ENCODE data around the gene ACAD9.
"Not testable (repeated sequence)": the region's sequence is repeated elsewhere in the genome, so short reads cannot be mapped to it uniquely, and the experiment has no call there.

ACAD9 gene

GRCh38 chr3:128879125-128879969 lies at the start of gene ACAD9:
TSS of gene ACAD9 (plus strand) at chr3:128879620. CDS start at chr3:128879692, 72 bp downstream.
- DNase-seq = peak; percentile 95

GRCh38 chr3:128829925-128830625 lies 49.3 kb upstream of the ACAD9 start:
- not testable (repeated sequence) for DNase-seq

DNA sequence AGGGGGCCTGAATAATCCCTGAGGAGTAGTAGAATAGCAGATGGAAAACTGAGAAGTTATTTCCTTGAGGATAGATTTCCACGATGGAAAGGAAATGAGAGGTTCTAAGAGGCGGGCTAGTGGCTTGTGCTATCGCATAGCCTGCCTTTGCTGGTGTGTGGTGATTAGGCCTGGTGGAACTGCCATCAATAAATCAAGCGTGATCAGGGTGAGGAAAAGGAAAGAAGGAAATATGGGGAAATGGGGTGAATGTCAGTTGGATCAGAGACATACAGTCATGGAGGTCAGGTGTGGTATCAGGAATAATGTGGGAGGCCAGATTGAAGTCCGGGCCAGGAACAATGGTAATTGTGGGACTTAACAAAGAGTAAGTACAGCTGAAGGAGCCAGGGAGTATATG lies 48.7 kb upstream of the ACAD9 start:
- DNase-seq = not testable (repeated sequence)

GRCh38 chr3:128832979-128833378 lies 46.4 kb upstream of the ACAD9 start:
- not testable (repeated sequence) for DNase-seq

- DNase-seq = no peak
These were observed 44.3 kb upstream of the ACAD9 start for GRCh38 chr3:128835096-128835495.

DNA sequence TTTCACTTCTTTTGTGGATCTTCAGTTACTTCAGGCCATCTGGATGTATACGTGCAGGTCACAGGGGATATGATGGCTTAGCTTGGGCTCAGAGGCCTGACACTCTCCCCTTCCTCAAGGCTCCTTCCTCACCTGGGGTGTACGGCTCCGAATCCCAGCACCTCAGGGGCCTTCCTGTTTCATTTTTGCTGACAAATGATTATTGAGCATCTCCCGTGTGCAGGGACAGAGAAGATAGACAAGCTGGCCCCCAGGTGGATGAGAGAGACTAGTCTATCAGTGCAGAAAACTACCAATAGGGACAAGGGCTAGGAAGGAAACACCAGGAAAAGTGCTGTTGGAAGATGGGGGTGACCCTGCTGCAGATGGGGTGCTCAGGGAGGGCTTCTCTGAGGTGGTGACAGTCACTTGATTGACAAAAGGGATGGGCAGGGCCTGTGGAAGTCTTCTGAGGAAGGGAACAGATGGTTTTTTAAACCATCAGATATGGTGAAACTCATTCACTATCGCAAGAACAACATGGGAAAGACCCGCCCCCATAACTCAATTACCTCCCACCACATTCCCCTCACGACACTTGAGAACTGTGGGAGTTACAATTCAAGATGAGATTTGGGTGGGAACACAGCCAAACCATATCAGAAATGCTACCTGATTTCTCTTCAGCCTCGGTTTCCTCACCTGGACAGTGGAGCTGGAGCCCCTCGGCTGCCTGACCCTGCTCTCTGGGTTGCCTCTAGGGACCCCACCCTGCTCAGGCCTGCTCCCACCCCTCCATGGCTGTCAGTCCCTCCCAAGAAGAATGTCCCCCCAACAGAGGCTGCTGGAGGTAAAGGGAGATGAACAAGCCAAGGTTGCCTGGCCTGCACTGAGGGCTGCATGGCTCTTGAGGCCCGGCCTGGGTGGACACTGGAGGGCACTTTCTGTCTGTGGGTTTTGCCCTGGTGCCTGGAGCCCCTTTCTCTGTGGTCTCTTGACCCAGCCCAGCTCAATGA lies 37.2 kb upstream of the ACAD9 start:
- DNase-seq = no peak

- no peak for DNase-seq
These were observed 34.9 kb upstream of the ACAD9 start for GRCh38 chr3:128844502-128844901.

DNA sequence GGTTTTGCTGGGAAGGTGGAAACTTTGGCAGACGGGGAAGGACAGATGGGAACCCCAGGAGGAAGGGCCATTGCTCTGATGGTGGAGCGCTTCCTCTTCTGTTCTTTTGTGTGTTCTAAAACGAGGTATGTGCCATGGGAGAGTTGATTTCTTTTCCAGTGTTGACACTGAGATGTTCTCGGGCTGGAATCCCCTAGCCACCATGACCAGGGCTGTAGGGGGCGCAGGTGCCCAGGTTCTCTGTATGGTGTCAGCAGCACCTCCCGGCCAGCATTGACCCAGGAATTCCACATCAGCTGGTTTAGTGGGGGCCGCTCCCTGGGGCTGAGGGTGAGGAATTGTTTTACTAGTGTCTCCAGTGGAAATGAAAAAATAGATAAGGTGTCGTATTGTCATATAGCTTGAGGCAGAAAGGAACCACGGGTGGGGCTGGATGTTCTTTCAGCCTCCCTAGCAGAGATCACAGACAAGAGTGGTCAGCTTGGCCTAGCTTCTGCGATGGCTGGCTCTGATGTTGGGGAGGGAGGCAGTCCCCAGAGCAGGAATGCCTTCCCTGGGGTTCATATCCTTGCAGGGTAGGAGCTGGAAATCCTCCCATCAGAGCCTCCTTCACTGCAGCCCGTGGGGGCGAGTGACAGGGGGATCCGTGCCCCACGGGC lies 34.2 kb upstream of the ACAD9 start:
- no peak for DNase-seq

DNA sequence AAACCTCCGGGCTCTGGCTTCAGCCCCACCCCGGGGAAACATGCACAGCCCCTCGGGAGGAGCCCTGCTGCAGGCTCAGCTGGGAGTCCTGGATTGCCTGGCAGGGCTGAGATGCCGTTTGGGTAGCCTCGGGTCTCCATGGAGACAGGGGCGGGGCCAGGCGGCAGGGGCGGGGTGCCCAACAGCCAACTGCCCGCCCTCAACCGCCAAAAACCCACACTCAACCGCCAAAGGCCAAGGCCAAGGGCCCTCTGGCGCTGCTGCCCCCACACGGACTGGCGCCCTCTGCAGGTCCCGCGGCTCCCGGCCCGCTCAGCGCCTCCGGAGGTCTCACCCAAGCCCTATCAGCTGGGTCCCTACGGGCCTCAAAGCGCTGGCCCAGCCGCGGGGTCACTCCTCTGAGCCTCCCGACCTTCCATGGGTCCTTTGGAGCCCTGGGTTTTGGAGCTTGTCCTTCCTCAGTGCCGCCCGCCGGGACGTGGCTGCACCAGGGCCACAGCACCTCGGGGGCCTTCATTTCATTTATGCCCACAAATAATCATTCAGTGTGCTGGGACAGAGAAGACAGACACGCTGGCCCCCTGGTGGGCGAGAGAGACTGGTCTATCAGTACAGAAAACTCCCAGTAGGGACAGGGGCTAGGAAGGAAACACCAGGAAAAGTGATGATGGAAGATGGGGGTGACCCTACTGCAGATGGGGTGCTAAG lies 33.5 kb upstream of the ACAD9 start:
- DNase-seq = peak; percentile 74

- no peak for DNase-seq
These were observed 32.9 kb upstream of the ACAD9 start for GRCh38 chr3:128846486-128846891.

DNA sequence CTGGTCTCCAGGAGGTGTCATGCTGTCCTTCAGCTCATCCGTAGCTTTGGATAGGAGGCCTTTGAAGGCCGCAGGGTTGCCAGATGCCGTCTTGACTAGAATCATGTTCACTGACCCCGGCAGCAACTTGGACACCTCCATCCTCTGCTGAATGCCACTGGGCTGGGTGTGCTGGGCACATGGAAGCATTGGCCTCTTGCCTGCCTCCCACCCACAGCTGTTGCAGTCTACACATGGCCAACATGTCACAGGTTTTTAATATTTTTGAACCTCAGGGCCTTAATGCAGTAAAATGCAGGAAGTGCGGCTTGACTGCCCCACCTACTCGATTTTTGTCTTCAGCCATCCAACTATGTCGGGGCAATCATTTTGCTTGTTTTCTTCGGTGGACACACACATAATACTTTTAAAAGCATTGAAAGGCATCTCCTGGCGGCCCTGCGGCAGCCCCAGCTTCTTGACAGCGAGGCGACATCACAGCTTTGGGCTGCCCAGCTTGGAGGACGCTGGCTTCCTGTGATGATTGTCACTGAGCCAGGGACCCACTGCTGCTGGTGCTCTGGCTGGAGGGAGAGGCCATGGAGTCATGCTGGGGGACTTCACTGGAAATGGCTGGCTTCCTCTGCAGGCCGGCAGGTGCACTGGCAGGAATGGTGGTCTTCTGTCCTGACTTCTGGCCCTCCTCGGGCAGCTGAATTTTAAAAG lies 31.6 kb upstream of the ACAD9 start:
- no peak for DNase-seq

DNA sequence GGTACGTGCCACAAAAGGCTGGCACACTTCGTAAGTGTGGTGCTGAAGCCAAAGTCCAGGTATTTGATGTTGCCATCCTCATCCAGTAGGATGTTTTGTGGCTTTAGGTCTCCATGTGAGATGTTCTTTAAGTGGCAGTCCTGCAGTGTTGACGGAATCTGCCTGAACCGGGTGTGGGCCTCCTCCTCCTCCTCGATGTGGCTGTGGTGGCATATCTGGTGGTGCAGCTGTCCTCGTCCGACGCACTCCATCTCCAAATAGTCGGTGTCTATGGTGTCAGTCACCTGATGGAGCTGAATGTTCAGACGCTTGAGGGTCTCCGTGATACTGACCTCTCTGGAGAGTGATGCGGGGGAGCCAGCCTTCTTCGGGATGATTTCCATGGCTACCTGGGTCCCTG lies 30.5 kb upstream of the ACAD9 start:
- no peak for DNase-seq

GRCh38 chr3:128849911-128850455 lies 29.4 kb upstream of the ACAD9 start:
- no peak for DNase-seq

DNA sequence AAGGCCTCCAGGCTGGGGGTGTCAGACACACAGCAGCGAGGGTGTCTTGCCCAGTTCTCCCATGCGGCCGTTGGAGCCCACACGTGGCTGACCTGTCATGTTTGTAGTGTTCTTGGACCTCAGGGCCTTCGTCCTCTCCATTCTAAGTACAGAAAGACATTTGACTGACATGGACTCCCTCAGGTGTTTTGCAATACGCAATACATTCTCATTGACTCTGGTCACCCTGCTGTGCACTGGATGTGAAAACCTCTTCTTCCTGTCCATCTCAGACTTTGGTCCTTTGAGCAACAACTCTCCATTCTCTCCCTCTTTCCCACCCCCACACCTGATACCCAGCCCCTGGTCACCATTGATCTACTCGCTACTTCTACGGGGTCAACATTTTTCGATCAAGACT lies 28.9 kb upstream of the ACAD9 start:
- no peak for DNase-seq

- DNase-seq = no peak
These were observed 27.8 kb upstream of the ACAD9 start for GRCh38 chr3:128851601-128852000.

DNA sequence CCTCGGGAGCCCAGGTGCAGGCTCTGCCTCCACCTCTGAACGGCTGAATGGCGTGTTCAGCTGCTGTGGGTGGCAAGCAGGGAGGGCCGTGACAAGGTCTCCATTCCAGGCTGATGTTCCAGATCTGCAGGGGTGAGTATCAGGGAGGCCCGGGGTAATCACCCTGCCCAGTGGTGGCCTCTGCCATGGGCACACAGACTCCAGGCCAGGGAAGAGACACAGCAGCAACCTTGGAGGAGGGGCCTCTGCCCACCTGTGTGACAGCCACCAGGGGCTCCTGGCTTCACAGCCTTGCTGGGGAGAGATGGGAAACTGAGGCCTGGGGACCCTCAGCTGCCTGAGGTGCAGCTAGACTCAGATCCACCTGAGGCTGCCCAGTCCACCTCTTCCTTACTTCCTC lies 25.6 kb upstream of the ACAD9 start:
- no peak for DNase-seq

DNA sequence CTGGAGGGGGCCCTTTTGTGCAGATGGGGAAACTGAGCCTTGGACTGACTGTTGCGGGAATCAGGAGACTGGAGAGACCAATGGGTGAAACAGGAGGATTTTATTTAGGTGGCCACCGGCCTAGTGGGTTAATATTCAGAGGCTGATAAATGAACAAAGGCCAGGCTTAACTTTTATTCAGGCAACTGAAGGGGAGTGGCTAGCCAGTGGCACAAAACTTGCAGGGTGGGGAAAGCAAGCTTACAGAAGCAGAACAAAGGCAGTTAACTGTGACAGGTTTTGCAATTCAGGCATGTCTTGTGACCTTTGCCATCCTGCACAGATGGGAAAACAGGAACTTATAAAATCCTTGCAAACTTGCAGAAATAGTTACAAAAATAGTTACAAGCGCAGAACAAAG lies 24.9 kb upstream of the ACAD9 start:
- no peak for DNase-seq

GRCh38 chr3:128855569-128855968 lies 23.9 kb upstream of the ACAD9 start:
- no peak for DNase-seq

DNA sequence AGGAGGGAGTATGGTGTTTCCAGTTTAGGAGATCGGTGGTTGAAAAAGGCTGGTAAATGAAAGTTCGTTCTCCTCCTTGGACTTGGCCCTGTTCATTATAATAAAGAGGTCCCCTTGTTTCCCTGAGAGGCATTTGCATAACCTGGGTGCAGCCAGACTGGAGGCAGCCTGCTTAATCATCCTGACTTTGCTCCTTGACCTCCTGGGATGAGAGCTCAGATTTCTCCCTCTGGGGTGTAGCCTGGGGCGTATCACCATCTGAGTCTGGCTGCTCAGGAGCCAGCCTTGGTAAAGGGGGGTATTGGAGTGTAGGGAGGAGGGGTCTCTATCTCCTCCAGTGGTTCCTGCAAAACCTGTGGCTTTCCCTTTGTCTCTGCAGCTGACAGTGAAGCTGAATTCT lies 21.3 kb upstream of the ACAD9 start:
- DNase-seq = no peak

DNA sequence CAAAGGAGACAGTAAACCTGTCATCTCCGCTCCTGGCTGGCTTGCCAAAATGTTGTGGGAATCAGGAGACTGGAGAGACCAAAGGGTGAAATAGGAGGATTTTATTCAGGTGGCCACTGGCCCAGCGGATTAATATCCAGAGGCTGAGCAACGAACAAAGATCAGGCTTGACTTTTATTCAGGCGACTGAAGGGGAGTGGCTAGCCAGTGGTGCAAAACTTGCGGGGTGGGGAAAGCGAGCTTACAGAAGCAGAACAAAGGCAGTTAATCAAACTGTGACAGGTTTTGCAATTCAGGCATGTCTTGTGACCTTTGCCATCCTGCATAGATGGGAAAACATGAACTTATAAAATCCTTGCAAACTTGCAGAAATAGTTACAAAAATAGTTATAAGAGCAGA lies 19.8 kb upstream of the ACAD9 start:
- DNase-seq = no peak

DNA sequence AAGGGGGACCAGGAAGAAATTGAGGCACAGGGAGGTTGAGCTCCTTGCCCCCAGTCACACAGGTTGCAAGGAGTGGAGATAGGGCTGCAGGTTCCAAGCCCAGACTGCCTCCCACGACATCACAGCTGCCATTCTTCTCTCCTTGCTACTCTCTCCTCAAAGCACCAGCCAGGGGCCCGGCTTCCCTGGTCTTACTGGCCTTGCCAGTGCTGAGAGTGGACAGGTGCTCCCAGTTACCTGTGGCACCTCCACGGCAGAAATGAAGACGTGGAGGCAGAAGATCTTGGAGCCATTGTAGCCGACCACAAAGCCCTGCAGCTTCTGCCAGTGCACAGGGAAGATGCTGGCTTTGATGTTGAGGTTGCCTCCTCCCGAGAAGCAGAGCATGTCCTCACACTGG lies 17.9 kb upstream of the ACAD9 start:
- no peak for DNase-seq

Measured in stimulated activated naive CD4-positive, alpha-beta T cell treated with Interleukin-2 at 50 U/mL for 16 hours (primary cell).